Thyroid gland (tissue), 4 donors: ENCODE results near the gene ESPNL.

ENCODE experiments used
- POLR2A ChIP-seq, 2 donors: fragments of 450-650 bp; IDR thresholded peaks; one replicate each; pipeline ENCODE4 v1.6.1; 2017; ENCODE audit warnings: antibody characterized with exemption in 2 of 2, mild to moderate bottlenecking in 2 of 2, moderate library complexity in 1 of 2
- TF ChIP-seq, protein P1 (sequence below), 6 experiments: fragments of 200-600 bp in 3 of 6; fragments of 450-650 bp in 3 of 6; sonication (generic) in 3 of 6; IDR thresholded peaks; one replicate each; pipeline ENCODE4 v1.5.1; 2016 to 2019; ENCODE audit warnings: antibody characterized with exemption in 6 of 6, mild to moderate bottlenecking in 2 of 6, inconsistent platforms in 1 of 6, moderate library complexity in 1 of 6

DNA sequence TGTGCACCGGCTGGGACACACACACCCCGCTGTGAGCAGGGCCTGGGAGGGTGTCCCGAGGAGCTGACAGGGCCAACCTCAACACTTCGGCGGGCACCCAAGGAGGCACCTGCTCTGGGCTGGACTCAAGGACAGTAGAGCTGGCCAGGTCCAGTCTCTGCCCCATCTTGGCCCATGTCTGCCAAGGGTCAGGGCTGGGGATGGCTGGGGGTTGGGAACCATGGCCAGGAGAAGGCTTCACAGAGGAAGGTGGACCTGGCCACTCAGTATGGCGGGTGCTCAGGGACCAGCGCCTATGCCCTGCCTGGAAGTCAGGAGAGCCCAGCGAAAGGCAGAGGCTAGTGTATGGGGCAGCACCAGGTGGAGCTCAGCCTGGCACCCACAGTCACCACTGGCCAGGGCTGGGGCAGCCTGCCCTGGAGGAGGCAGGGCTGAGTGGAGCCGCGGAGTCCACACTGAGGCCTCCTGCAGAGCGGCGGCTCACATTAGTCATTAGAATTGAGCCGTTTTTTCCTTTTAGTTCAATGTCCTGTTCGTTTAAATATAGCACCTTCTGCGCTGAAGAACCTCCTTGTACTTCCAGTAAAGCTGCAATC, 62.8 kb downstream of the ESPNL start:
- TF ChIP-seq, protein P1, sequence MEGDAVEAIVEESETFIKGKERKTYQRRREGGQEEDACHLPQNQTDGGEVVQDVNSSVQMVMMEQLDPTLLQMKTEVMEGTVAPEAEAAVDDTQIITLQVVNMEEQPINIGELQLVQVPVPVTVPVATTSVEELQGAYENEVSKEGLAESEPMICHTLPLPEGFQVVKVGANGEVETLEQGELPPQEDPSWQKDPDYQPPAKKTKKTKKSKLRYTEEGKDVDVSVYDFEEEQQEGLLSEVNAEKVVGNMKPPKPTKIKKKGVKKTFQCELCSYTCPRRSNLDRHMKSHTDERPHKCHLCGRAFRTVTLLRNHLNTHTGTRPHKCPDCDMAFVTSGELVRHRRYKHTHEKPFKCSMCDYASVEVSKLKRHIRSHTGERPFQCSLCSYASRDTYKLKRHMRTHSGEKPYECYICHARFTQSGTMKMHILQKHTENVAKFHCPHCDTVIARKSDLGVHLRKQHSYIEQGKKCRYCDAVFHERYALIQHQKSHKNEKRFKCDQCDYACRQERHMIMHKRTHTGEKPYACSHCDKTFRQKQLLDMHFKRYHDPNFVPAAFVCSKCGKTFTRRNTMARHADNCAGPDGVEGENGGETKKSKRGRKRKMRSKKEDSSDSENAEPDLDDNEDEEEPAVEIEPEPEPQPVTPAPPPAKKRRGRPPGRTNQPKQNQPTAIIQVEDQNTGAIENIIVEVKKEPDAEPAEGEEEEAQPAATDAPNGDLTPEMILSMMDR (IDR thresholded peaks at IDR 0.05), result no peak
- no peak for TF ChIP-seq POLR2A (IDR thresholded peaks at IDR 0.05)
